HCT116 (cell line): ENCODE measurements around the gene DENND1A.

ENCODE experiments used
- EZH2 ChIP-seq: fragments of 200-600 bp; sonication (generic); IDR thresholded peaks from 2 replicates; pipeline ENCODE4 v1.6.1; 2017; ENCODE audit warnings: antibody characterized with exemption, mixed run types
- EZH2phosphoT487 ChIP-seq: fragments of 200-600 bp; IDR thresholded peaks from 2 replicates; pipeline ENCODE4 v1.6.1; 2018; ENCODE audit warnings: antibody characterized with exemption, borderline replicate concordance
- JUND ChIP-seq: IDR thresholded peaks from 2 replicates; pipeline ENCODE4 v1.6.1; 2012
- POLR2A ChIP-seq: IDR thresholded peaks from 2 replicates; pipeline ENCODE4 v1.7.0; 2011; ENCODE audit warnings: borderline replicate concordance; ENCODE audit not compliant: insufficient read depth, insufficient read length; ENCODE audit errors: extremely low read depth
- POLR2AphosphoS5 ChIP-seq: IDR thresholded peaks from 2 replicates; pipeline ENCODE4 v1.6.1; 2011; ENCODE audit warnings: mild to moderate bottlenecking, low read depth, low read length, moderate library complexity
- RAD21 ChIP-seq: IDR thresholded peaks from 2 replicates; pipeline ENCODE4 v1.6.1; 2012; ENCODE audit warnings: low read depth, mild to moderate bottlenecking
- SIN3A ChIP-seq: IDR thresholded peaks from 2 replicates; pipeline ENCODE4 v1.6.1; 2012; ENCODE audit warnings: low read depth
- SP1 ChIP-seq: IDR thresholded peaks from 2 replicates; pipeline ENCODE4 v1.6.1; 2012; ENCODE audit warnings: low read depth
- YY1 ChIP-seq: IDR thresholded peaks from 2 replicates; pipeline ENCODE4 v1.6.1; 2011; ENCODE audit warnings: low read length, low read depth, moderate library complexity, mild to moderate bottlenecking; ENCODE audit not compliant: insufficient replicate concordance; ENCODE audit errors: extremely low read depth
- ZNF274 ChIP-seq: fragments of 200-500 bp; sonication (Bioruptor generic); IDR thresholded peaks from 2 replicates; pipeline ENCODE4 v1.6.1; 2014; ENCODE audit warnings: mild to moderate bottlenecking, low read depth, low read length, inconsistent platforms
- TF ChIP-seq, protein P1 (sequence below): IDR thresholded peaks from 2 replicates; pipeline ENCODE4 v1.6.1; 2012; ENCODE audit warnings: low read depth
- TF ChIP-seq, protein P2 (sequence below): IDR thresholded peaks from 2 replicates; pipeline ENCODE4 v1.6.1; 2011; ENCODE audit warnings: mild to moderate bottlenecking, low read length, moderate library complexity; ENCODE audit not compliant: insufficient replicate concordance; ENCODE audit errors: extremely low read depth
- TF ChIP-seq, protein P3 (sequence below), 3 experiments: fragments of 200-600 bp in 1 of 3; sonication (generic) in 1 of 3; IDR thresholded peaks in 2 of 3; conservative IDR thresholded peaks in 1 of 3; 2 replicates each; pipeline ENCODE4 v1.5.1; 2012 to 2017; ENCODE audit warnings: low read depth in 2 of 3, low read length in 2 of 3, antibody characterized with exemption in 1 of 3, borderline replicate concordance in 1 of 3, control low read depth in 1 of 3, mild to moderate bottlenecking in 1 of 3, mixed read lengths in 1 of 3, mixed run types in 1 of 3, moderate library complexity in 1 of 3; ENCODE audit not compliant: insufficient read depth in 1 of 3
- TF ChIP-seq, protein P4 (sequence below): IDR thresholded peaks from 2 replicates; pipeline ENCODE4 v1.6.1; 2012

DNA sequence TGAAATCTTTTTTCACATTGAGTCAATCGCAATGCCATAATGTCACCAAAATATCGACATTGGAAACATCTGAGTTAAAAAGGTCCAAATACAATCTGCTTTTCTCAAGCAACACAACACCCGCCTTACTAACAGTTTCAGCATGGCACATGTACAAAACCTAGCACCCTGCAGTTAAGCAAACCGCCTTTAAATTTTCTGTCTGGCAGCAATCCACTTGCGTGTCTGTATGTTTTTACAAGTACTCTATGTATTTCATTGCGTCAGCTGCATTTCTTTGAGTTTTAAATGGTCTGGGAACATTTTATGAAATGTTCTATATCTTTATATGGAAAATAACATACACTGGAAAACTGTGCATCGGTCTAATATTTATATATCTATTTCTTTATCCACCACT is 134.6 kb downstream of the DENND1A start:
- TF ChIP-seq, protein P1, sequence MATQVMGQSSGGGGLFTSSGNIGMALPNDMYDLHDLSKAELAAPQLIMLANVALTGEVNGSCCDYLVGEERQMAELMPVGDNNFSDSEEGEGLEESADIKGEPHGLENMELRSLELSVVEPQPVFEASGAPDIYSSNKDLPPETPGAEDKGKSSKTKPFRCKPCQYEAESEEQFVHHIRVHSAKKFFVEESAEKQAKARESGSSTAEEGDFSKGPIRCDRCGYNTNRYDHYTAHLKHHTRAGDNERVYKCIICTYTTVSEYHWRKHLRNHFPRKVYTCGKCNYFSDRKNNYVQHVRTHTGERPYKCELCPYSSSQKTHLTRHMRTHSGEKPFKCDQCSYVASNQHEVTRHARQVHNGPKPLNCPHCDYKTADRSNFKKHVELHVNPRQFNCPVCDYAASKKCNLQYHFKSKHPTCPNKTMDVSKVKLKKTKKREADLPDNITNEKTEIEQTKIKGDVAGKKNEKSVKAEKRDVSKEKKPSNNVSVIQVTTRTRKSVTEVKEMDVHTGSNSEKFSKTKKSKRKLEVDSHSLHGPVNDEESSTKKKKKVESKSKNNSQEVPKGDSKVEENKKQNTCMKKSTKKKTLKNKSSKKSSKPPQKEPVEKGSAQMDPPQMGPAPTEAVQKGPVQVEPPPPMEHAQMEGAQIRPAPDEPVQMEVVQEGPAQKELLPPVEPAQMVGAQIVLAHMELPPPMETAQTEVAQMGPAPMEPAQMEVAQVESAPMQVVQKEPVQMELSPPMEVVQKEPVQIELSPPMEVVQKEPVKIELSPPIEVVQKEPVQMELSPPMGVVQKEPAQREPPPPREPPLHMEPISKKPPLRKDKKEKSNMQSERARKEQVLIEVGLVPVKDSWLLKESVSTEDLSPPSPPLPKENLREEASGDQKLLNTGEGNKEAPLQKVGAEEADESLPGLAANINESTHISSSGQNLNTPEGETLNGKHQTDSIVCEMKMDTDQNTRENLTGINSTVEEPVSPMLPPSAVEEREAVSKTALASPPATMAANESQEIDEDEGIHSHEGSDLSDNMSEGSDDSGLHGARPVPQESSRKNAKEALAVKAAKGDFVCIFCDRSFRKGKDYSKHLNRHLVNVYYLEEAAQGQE, result no peak
- TF ChIP-seq SP1 (no peak), POLR2A (no peak), EZH2 (no peak), JUND (no peak), EZH2phosphoT487 (no peak), YY1 (no peak), ZNF274 (no peak), RAD21 (no peak), POLR2AphosphoS5 (no peak), SIN3A (no peak)
- TF ChIP-seq, protein P2, sequence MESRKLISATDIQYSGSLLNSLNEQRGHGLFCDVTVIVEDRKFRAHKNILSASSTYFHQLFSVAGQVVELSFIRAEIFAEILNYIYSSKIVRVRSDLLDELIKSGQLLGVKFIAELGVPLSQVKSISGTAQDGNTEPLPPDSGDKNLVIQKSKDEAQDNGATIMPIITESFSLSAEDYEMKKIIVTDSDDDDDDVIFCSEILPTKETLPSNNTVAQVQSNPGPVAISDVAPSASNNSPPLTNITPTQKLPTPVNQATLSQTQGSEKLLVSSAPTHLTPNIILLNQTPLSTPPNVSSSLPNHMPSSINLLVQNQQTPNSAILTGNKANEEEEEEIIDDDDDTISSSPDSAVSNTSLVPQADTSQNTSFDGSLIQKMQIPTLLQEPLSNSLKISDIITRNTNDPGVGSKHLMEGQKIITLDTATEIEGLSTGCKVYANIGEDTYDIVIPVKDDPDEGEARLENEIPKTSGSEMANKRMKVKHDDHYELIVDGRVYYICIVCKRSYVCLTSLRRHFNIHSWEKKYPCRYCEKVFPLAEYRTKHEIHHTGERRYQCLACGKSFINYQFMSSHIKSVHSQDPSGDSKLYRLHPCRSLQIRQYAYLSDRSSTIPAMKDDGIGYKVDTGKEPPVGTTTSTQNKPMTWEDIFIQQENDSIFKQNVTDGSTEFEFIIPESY, result no peak
- TF ChIP-seq, protein P3, sequence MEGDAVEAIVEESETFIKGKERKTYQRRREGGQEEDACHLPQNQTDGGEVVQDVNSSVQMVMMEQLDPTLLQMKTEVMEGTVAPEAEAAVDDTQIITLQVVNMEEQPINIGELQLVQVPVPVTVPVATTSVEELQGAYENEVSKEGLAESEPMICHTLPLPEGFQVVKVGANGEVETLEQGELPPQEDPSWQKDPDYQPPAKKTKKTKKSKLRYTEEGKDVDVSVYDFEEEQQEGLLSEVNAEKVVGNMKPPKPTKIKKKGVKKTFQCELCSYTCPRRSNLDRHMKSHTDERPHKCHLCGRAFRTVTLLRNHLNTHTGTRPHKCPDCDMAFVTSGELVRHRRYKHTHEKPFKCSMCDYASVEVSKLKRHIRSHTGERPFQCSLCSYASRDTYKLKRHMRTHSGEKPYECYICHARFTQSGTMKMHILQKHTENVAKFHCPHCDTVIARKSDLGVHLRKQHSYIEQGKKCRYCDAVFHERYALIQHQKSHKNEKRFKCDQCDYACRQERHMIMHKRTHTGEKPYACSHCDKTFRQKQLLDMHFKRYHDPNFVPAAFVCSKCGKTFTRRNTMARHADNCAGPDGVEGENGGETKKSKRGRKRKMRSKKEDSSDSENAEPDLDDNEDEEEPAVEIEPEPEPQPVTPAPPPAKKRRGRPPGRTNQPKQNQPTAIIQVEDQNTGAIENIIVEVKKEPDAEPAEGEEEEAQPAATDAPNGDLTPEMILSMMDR (IDR thresholded peaks at IDR 0.05 in 2 of 3, conservative IDR thresholded peaks at IDR 0.05 in 1 of 3; ENCODE audit: borderline replicate concordance in 1 of 3, insufficient read depth in 1 of 3, low read depth in 2 of 3, low read length in 2 of 3), result no peak
- TF ChIP-seq, protein P4, sequence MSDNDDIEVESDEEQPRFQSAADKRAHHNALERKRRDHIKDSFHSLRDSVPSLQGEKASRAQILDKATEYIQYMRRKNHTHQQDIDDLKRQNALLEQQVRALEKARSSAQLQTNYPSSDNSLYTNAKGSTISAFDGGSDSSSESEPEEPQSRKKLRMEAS, result no peak
